HG03196 (cell line): ENCODE measurements around the gene EPC2.
"Not testable (repeated sequence)": the region's sequence is repeated elsewhere in the genome, so short reads cannot be mapped to it uniquely, and the experiment has no call there.

Experiments
- ATAC-seq: cut with Tn5 transposase; IDR thresholded peaks from one replicate; pipeline ENCODE4 v1.9.1; 2021; ENCODE audit not compliant: unreplicated experiment

EPC2 gene

GRCh38 chr2:148667113-148667836 is 22.7 kb downstream of the EPC2 start:
- no peak for ATAC-seq

GRCh38 chr2:148670773-148671172 is 26.2 kb downstream of the EPC2 start:
- ATAC-seq = no peak

GRCh38 chr2:148674063-148675020 is 29.8 kb downstream of the EPC2 start:
- no peak for ATAC-seq

- ATAC-seq = no peak
Observed at GRCh38 chr2:148675708-148676107, 31.2 kb downstream of the EPC2 start.

- ATAC-seq = not testable (repeated sequence)
Observed at GRCh38 chr2:148678302-148679179, 34.0 kb downstream of the EPC2 start.

GRCh38 chr2:148680462-148680861 is 35.9 kb downstream of the EPC2 start:
- no peak for ATAC-seq

GRCh38 chr2:148681443-148681842 is 36.9 kb downstream of the EPC2 start:
- ATAC-seq = no peak

- ATAC-seq = not testable (repeated sequence)
Observed at GRCh38 chr2:148681862-148682261, 37.3 kb downstream of the EPC2 start.

- ATAC-seq = no peak
Observed at GRCh38 chr2:148684507-148684906, 40.0 kb downstream of the EPC2 start.

GRCh38 chr2:148687543-148687942 is 43.0 kb downstream of the EPC2 start:
- ATAC-seq = no peak

- ATAC-seq = not testable (repeated sequence)
Observed at GRCh38 chr2:148688011-148688410, 43.5 kb downstream of the EPC2 start.

GRCh38 chr2:148696985-148697384 is 52.4 kb downstream of the EPC2 start:
- no peak for ATAC-seq

- no peak for ATAC-seq
Observed at GRCh38 chr2:148699830-148700229, 55.3 kb downstream of the EPC2 start.

GRCh38 chr2:148701039-148701438 is 56.5 kb downstream of the EPC2 start:
- ATAC-seq = no peak

- no peak for ATAC-seq
Observed at GRCh38 chr2:148701877-148702276, 57.3 kb downstream of the EPC2 start.

GRCh38 chr2:148702475-148702874 is 57.9 kb downstream of the EPC2 start:
- no peak for ATAC-seq

- ATAC-seq = no peak
Observed at GRCh38 chr2:148704247-148704646, 59.7 kb downstream of the EPC2 start.

GRCh38 chr2:148716378-148716920 is 71.9 kb downstream of the EPC2 start:
- no peak for ATAC-seq

GRCh38 chr2:148718039-148718438 is 73.5 kb downstream of the EPC2 start:
- no peak for ATAC-seq

- ATAC-seq = no peak
Observed at GRCh38 chr2:148719195-148719749, 74.7 kb downstream of the EPC2 start.
